ENCODE results near the gene TGFBR2.
A peak's percentile ranks its signal among the peaks of the same experiment; 100 is the strongest.

Gene TGFBR2

GRCh38 chr3:30581982-30582381, 24.4 kb upstream of the TGFBR2 start:
- TF ChIP-seq TAF1 (IDR thresholded peaks at IDR 0.05; ENCODE audit: low read depth) (no peak), YY1 (IDR thresholded peaks at IDR 0.05; ENCODE audit: low read depth) (no peak), TEAD4 (IDR thresholded peaks at IDR 0.05) (peak; percentile 19; the same call in 1 of the 2 replicates), RAD21 (IDR thresholded peaks at IDR 0.05; ENCODE audit: low read depth) (no peak)

- TF ChIP-seq EP300 (IDR thresholded peaks at IDR 0.05; ENCODE audit: borderline replicate concordance) (no peak), TEAD4 (IDR thresholded peaks at IDR 0.05) (no peak), YY1 (IDR thresholded peaks at IDR 0.05; ENCODE audit: low read depth) (no peak), CREB1 (IDR thresholded peaks at IDR 0.05; ENCODE audit: low read depth) (no peak), TAF1 (IDR thresholded peaks at IDR 0.05; ENCODE audit: low read depth) (no peak), EGR1 (IDR thresholded peaks at IDR 0.05) (no peak), TCF12 (IDR thresholded peaks at IDR 0.05; ENCODE audit: low read depth) (no peak), FOXM1 (IDR thresholded peaks at IDR 0.05; ENCODE audit: borderline replicate concordance, low read depth) (no peak), ZBTB7A (IDR thresholded peaks at IDR 0.05; ENCODE audit: low read depth) (no peak), RAD21 (IDR thresholded peaks at IDR 0.05; ENCODE audit: low read depth) (no peak)
- TF ChIP-seq, protein P1, sequence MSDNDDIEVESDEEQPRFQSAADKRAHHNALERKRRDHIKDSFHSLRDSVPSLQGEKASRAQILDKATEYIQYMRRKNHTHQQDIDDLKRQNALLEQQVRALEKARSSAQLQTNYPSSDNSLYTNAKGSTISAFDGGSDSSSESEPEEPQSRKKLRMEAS (IDR thresholded peaks at IDR 0.05), result no peak
- TF ChIP-seq, protein P2, sequence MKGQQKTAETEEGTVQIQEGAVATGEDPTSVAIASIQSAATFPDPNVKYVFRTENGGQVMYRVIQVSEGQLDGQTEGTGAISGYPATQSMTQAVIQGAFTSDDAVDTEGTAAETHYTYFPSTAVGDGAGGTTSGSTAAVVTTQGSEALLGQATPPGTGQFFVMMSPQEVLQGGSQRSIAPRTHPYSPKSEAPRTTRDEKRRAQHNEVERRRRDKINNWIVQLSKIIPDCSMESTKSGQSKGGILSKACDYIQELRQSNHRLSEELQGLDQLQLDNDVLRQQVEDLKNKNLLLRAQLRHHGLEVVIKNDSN (IDR thresholded peaks at IDR 0.05), result no peak
- TF ChIP-seq, protein P3, sequence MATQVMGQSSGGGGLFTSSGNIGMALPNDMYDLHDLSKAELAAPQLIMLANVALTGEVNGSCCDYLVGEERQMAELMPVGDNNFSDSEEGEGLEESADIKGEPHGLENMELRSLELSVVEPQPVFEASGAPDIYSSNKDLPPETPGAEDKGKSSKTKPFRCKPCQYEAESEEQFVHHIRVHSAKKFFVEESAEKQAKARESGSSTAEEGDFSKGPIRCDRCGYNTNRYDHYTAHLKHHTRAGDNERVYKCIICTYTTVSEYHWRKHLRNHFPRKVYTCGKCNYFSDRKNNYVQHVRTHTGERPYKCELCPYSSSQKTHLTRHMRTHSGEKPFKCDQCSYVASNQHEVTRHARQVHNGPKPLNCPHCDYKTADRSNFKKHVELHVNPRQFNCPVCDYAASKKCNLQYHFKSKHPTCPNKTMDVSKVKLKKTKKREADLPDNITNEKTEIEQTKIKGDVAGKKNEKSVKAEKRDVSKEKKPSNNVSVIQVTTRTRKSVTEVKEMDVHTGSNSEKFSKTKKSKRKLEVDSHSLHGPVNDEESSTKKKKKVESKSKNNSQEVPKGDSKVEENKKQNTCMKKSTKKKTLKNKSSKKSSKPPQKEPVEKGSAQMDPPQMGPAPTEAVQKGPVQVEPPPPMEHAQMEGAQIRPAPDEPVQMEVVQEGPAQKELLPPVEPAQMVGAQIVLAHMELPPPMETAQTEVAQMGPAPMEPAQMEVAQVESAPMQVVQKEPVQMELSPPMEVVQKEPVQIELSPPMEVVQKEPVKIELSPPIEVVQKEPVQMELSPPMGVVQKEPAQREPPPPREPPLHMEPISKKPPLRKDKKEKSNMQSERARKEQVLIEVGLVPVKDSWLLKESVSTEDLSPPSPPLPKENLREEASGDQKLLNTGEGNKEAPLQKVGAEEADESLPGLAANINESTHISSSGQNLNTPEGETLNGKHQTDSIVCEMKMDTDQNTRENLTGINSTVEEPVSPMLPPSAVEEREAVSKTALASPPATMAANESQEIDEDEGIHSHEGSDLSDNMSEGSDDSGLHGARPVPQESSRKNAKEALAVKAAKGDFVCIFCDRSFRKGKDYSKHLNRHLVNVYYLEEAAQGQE (IDR thresholded peaks at IDR 0.05; ENCODE audit: low read depth), result no peak
Measured at GRCh38 chr3:30583973-30584372, 22.4 kb upstream of the TGFBR2 start.

DNA sequence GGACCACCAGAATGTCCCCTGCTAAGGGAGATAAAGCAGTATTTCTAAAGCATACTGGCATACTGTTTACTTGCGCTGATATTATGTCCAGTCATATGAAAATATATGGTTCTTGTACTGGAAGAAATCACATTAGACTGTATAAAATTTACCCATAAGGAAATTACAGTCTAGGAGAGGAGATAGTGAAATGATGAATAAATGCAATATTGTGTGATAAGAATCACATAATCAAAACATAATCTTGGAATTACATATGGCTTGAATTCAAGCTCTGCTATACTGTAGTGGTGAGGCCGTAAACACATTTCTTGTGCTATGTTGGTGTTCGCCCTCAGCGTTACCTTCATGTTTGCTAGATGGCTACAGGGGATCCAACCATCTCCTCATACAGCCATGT, 20.7 kb upstream of the TGFBR2 start:
- TF ChIP-seq RAD21 (IDR thresholded peaks at IDR 0.05; ENCODE audit: low read depth) (no peak), CEBPB (IDR thresholded peaks at IDR 0.05) (no peak), ZBTB7A (IDR thresholded peaks at IDR 0.05; ENCODE audit: low read depth) (no peak), EGR1 (IDR thresholded peaks at IDR 0.05) (no peak), TEAD4 (IDR thresholded peaks at IDR 0.05) (no peak), EP300 (IDR thresholded peaks at IDR 0.05; ENCODE audit: borderline replicate concordance) (no peak), TCF12 (IDR thresholded peaks at IDR 0.05; ENCODE audit: low read depth) (no peak), NFIC (IDR thresholded peaks at IDR 0.05) (no peak), TAF1 (IDR thresholded peaks at IDR 0.05; ENCODE audit: low read depth) (no peak), YY1 (IDR thresholded peaks at IDR 0.05; ENCODE audit: low read depth) (no peak), FOXM1 (IDR thresholded peaks at IDR 0.05; ENCODE audit: borderline replicate concordance, low read depth) (no peak), CREB1 (IDR thresholded peaks at IDR 0.05; ENCODE audit: low read depth) (no peak)
- TF ChIP-seq, protein P3 (IDR thresholded peaks at IDR 0.05; ENCODE audit: low read depth), result no peak
- TF ChIP-seq, protein P1 (IDR thresholded peaks at IDR 0.05), result no peak
- TF ChIP-seq, protein P2 (IDR thresholded peaks at IDR 0.05), result no peak

GRCh38 chr3:30586096-30586805, 20.1 kb upstream of the TGFBR2 start:
- TF ChIP-seq CEBPB (IDR thresholded peaks at IDR 0.05) (no peak), YY1 (IDR thresholded peaks at IDR 0.05; ENCODE audit: low read depth) (no peak), TEAD4 (IDR thresholded peaks at IDR 0.05) (no peak), EP300 (IDR thresholded peaks at IDR 0.05; ENCODE audit: borderline replicate concordance) (no peak), RAD21 (IDR thresholded peaks at IDR 0.05; ENCODE audit: low read depth) (no peak), ZBTB7A (IDR thresholded peaks at IDR 0.05; ENCODE audit: low read depth) (no peak), EGR1 (IDR thresholded peaks at IDR 0.05) (no peak), TAF1 (IDR thresholded peaks at IDR 0.05; ENCODE audit: low read depth) (no peak), TCF12 (IDR thresholded peaks at IDR 0.05; ENCODE audit: low read depth) (no peak), CREB1 (IDR thresholded peaks at IDR 0.05; ENCODE audit: low read depth) (no peak), FOXM1 (IDR thresholded peaks at IDR 0.05; ENCODE audit: borderline replicate concordance, low read depth) (no peak), NFIC (IDR thresholded peaks at IDR 0.05) (no peak)
- TF ChIP-seq, protein P2 (IDR thresholded peaks at IDR 0.05), result no peak
- TF ChIP-seq, protein P3 (IDR thresholded peaks at IDR 0.05; ENCODE audit: low read depth), result no peak
- TF ChIP-seq, protein P1 (IDR thresholded peaks at IDR 0.05), result no peak
